Neural cell (in vitro differentiated cells): ENCODE results near the gene HHATL. TPM values are rescaled to one million over a fixed set of nuclear protein-coding genes. Genes with fewer than 3 reads are reported as not detected.

ENCODE experiments used
- H2AFZ ChIP-seq: fragments of 200-600, 300-800 bp; sonication (generic), shearing (Covaris generic); 2 replicates; pipeline ENCODE4 v1.6.0; 2014; ENCODE audit warnings: low read depth, mild to moderate bottlenecking, antibody characterized with exemption, low read length, moderate library complexity
- H3F3A ChIP-seq: fragments of 200-600 bp; shearing (Covaris generic); 2 replicates; pipeline ENCODE4 v1.6.1; 2016; ENCODE audit warnings: mild to moderate bottlenecking, moderate library complexity, mixed read lengths, antibody characterized with exemption, low read length; ENCODE audit not compliant: insufficient read depth, poor library complexity, severe bottlenecking
- H3K27ac ChIP-seq: fragments of 200-600, 300-800 bp; sonication (generic), shearing (Covaris generic); 2 replicates; pipeline ENCODE4 v1.5.1; 2014; ENCODE audit warnings: mild to moderate bottlenecking, low read length, moderate library complexity
- H3K27me3 ChIP-seq: fragments of 300-800, 200-600 bp; sonication (generic), shearing (Covaris generic); 2 replicates; pipeline ENCODE4 v1.6.0; 2014; ENCODE audit warnings: mild to moderate bottlenecking, low read depth, low read length, moderate library complexity; ENCODE audit not compliant: insufficient read depth
- H3K36me3 ChIP-seq: fragments of 300-800, 200-600 bp; sonication (generic), shearing (Covaris generic); 2 replicates; pipeline ENCODE4 v1.5.1; 2014; ENCODE audit warnings: mild to moderate bottlenecking, antibody characterized with exemption, low read length, moderate library complexity; ENCODE audit not compliant: insufficient read depth
- H3K4me2 ChIP-seq: fragments of 300-800, 200-600 bp; sonication (generic), shearing (Covaris generic); 2 replicates; pipeline ENCODE4 v1.6.0; 2014; ENCODE audit warnings: mild to moderate bottlenecking, low read length
- H3K4me3 ChIP-seq: fragments of 300-800, 200-600 bp; sonication (generic), shearing (Covaris generic); 2 replicates; pipeline ENCODE4 v1.5.1; 2014; ENCODE audit warnings: mild to moderate bottlenecking, low read length, moderate library complexity
- H3K79me2 ChIP-seq: fragments of 200-600 bp; shearing (Covaris generic); replicated peaks from 2 replicates; pipeline ENCODE4 v1.6.0; 2014; ENCODE audit warnings: mild to moderate bottlenecking, low read length, moderate library complexity; ENCODE audit not compliant: insufficient read depth
- H3K9ac ChIP-seq: fragments of 300-800, 200-600 bp; sonication (generic), shearing (Covaris generic); 2 replicates; pipeline ENCODE4 v1.6.1; 2016; ENCODE audit warnings: mild to moderate bottlenecking, low read length, mixed read lengths
- H3K9me2 ChIP-seq: fragments of 200-600 bp; shearing (Covaris generic); 2 replicates; pipeline ENCODE4 v1.6.1; 2016; ENCODE audit warnings: mild to moderate bottlenecking, low read length, mixed read lengths; ENCODE audit not compliant: insufficient read depth
- H3K9me3 ChIP-seq: fragments of 200-600, 300-800 bp; sonication (generic), shearing (Covaris generic); 2 replicates; pipeline ENCODE4 v1.6.1; 2016; ENCODE audit warnings: mild to moderate bottlenecking, mixed run types, low read length, moderate library complexity, mixed read lengths
- H4K20me1 ChIP-seq: fragments of 200-600 bp; shearing (Covaris generic); 2 replicates; pipeline ENCODE4 v1.6.1; 2016; ENCODE audit warnings: mild to moderate bottlenecking, mixed run types; ENCODE audit not compliant: insufficient read depth
- EP300 ChIP-seq: fragments of 450-650 bp; conservative IDR thresholded peaks from 2 replicates; pipeline ENCODE4 v1.6.1; 2014; ENCODE audit warnings: antibody characterized with exemption, mild to moderate bottlenecking, moderate library complexity; ENCODE audit not compliant: poor library complexity, severe bottlenecking
- MXI1 ChIP-seq: fragments of 450-650 bp; conservative IDR thresholded peaks from 2 replicates; pipeline ENCODE4 v1.6.1; 2014; ENCODE audit warnings: antibody characterized with exemption, mild to moderate bottlenecking; ENCODE audit not compliant: poor library complexity, severe bottlenecking
- POLR2AphosphoS5 ChIP-seq: IDR thresholded peaks from 2 replicates; pipeline ENCODE4 v1.6.1; 2012
- RAD21 ChIP-seq: fragments of 450-650 bp; conservative IDR thresholded peaks from 2 replicates; pipeline ENCODE4 v1.6.1; 2014; ENCODE audit warnings: antibody characterized with exemption, mild to moderate bottlenecking, moderate library complexity
- REST ChIP-seq: IDR thresholded peaks from 2 replicates; pipeline ENCODE4 v1.6.1; 2012; ENCODE audit warnings: borderline replicate concordance
- SMC3 ChIP-seq: fragments of 450-650 bp; conservative IDR thresholded peaks from 2 replicates; pipeline ENCODE4 v1.6.1; 2014; ENCODE audit warnings: antibody characterized with exemption, mild to moderate bottlenecking, moderate library complexity; ENCODE audit not compliant: poor library complexity
- TAF1 ChIP-seq: IDR thresholded peaks from 2 replicates; pipeline ENCODE4 v1.6.1; 2012; ENCODE audit warnings: low read depth
- polyA plus RNA-seq: library from polyadenylated mRNA; depleted of rRNA; stranded (reverse); fragments of >200 nt; gene quantifications from 2 replicates; pipeline ENCODE4 v1.2.3, GENCODE V29; 2014

Gene HHATL
- polyA plus RNA-seq, 1 donor from 2014 or later = not detected

GRCh38 chr3:42692667-42693529 is 9.7 kb downstream of the HHATL start:
- TF ChIP-seq POLR2AphosphoS5 = no peak

GRCh38 chr3:42691816-42692666 is 10.6 kb downstream of the HHATL start:
- no peaks in the 10 kb centered on the region for H4K20me1 ChIP-seq
- H3K79me2 ChIP-seq = no peaks in the 10 kb centered on the region
- no peak overlapping the region for H3K9ac ChIP-seq
- no peak overlapping the region for H3K4me3 ChIP-seq
- no peak overlapping the region for H3K27ac ChIP-seq
- H3K36me3 ChIP-seq = no peaks in the 10 kb centered on the region
- no peaks in the 10 kb centered on the region for H3K9me2 ChIP-seq
- no peaks in the 10 kb centered on the region for H3F3A ChIP-seq
- H2AFZ ChIP-seq = no peak overlapping the region
- no peaks in the 10 kb centered on the region for H3K9me3 ChIP-seq
- TF ChIP-seq RAD21 (no peak), POLR2AphosphoS5 (no peak)
- no peak overlapping the region for H3K4me2 ChIP-seq
- H3K27me3 ChIP-seq = no peaks in the 10 kb centered on the region

More at GRCh38 chr3:42692667-42693529, 9.7 kb downstream of the HHATL start:
- Histone ChIP-seq H3K27me3 (no peaks in the 10 kb centered on the region), H3K9ac (no peak overlapping the region), H3K79me2 (no peaks in the 10 kb centered on the region), H3K27ac (no peak overlapping the region), H4K20me1 (no peaks in the 10 kb centered on the region), H3F3A (no peaks in the 10 kb centered on the region), H3K36me3 (no peaks in the 10 kb centered on the region), H3K9me2 (no peaks in the 10 kb centered on the region), H3K9me3 (no peaks in the 10 kb centered on the region), H3K4me2 (no peak overlapping the region), H3K4me3 (no peak overlapping the region), H2AFZ (no peak overlapping the region)

- Histone ChIP-seq H4K20me1 (no peaks in the 10 kb centered on the region), H3K9me2 (no peaks in the 10 kb centered on the region), H3K79me2 (no peaks in the 10 kb centered on the region), H3K27ac (no peak overlapping the region), H3K4me2 (no peak overlapping the region), H2AFZ (no peak overlapping the region), H3K27me3 (no peaks in the 10 kb centered on the region), H3F3A (no peaks in the 10 kb centered on the region), H3K36me3 (no peaks in the 10 kb centered on the region), H3K4me3 (no peak overlapping the region), H3K9ac (no peak overlapping the region), H3K9me3 (no peaks in the 10 kb centered on the region)
- TF ChIP-seq TAF1 = no peak
- no peak for TF ChIP-seq REST
- TF ChIP-seq EP300 = no peak
- no peak for TF ChIP-seq MXI1
- no peak for TF ChIP-seq SMC3
These were observed 11.6 kb downstream of the HHATL start for GRCh38 chr3:42690766-42691680.
